ENCODE results near the gene PIK3C2G.

- no peak for TF ChIP-seq EZH2phosphoT487 (IDR thresholded peaks at IDR 0.05; ENCODE audit: borderline replicate concordance)
- TF ChIP-seq CTCF (conservative IDR thresholded peaks at IDR 0.05; ENCODE audit: low read length), result no peak
Measured at GRCh38 chr12:18363321-18363720, 102.0 kb downstream of the PIK3C2G start.

All from Loucy (cell line).